Anterior cingulate cortex (tissue), 58 donors: ENCODE data around the gene BTBD3.

Experiments used
- DNase-seq, 58 donors: peaks; one replicate each; lab custom pipeline; 2025; lab: John Stamatoyannopoulos, UW

Gene BTBD3

DNA sequence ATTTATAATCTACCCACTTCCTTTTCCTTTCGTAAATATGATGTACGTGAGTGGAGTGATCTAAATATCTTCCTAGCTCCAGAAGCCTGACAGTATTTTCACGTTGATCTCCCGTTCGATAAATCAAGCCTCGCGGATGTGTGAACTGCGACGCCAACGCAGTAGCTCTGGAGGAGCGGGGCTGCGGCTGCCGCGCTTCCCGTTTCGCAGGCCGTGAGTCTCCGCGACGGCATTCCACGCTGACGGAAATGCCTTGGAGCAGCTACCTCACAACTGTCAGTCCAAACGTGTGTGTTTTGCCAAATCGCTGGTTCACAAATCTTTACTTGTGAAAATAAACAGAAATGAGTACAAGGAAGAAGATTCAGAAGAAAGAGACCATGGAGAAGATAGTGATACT lies 41.2 kb downstream of the BTBD3 start:
- DNase-seq, result no peak

DNA sequence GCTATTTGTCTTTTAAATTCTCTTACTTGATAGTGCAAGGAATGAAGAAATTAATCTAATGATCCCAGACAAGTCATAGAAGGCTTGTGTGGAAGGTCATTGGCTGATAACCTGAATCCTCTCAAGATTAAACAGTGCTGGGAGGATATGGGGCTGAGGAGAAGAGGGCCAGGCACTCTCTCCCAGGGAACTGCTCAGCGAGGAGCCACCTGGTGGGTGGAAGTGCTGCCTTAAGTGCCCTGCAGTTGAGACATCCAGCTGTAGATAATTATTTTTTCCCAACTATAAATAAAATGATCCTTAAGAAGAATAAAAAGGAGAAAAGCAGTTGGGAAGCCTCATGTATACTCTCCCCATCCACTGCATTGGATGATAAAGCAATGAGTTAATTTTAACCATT lies 47.9 kb downstream of the BTBD3 start:
- DNase-seq, result no peak

DNA sequence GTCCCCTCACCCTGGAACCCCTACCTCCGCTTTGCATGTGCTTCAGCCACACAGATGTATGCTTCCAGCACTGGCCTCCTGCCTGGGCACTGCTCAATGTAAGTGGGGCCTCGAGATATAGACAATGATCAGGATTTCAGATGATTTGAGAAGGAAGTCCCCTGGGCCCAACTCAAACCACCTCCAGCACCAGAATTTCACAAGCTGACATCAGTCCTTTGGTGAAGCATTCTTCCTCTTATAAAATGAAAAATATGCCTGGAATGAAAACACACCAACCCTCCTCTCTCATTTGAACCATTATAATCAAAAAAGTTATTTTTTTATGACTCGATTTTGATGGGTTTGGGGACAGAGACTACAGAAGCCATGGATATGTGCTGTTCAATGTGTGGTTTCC lies 48.5 kb downstream of the BTBD3 start:
- DNase-seq, result no peak

GRCh38 chr20:11970243-11970836 lies 52.6 kb downstream of the BTBD3 start:
- no peak for DNase-seq

GRCh38 chr20:11972478-11972877 lies 54.8 kb downstream of the BTBD3 start:
- DNase-seq, result peak in 17 of 58 donors; percentile 5 to 58 (median 21)
